PC-9 (cell line): Measurements from ENCODE around the gene RACK1. TPM values are rescaled to one million over a fixed set of nuclear protein-coding genes. Genes with fewer than 3 reads are reported as not detected.

Experiments
- BruUV-seq: library from RNA; stranded (reverse); fragments of 400-500 nt; replicated peaks from 2 replicates; lab custom pipeline; 2021; lab: Mats Ljungman, UMichigan
- CTCF ChIA-PET: fragments of 300-600 bp; sonication (Branson Sonifier 250); formaldehyde crosslinking; loops from one replicate; lab custom pipeline; 2022; ENCODE audit warnings: antibody characterized with exemption; lab: Charles Lee
- POLR2A ChIA-PET: fragments of 300-600 bp; sonication (Branson Sonifier 250); formaldehyde crosslinking; loops from one replicate; lab custom pipeline; 2022; ENCODE audit warnings: antibody characterized with exemption; ENCODE audit not compliant: unreplicated experiment; lab: Charles Lee
- DNase-seq, 2 experiments: peaks; one replicate each; pipeline versions ENCODE4 v3.0.0 to v3.0.0-alpha.2; 2015 to 2022; ENCODE audit warnings: mixed read lengths in 1 of 2
- H2AFZ ChIP-seq: fragments of 200-600 bp; sonication (generic); 2 replicates; pipeline ENCODE4 v1.8.1; 2017; ENCODE audit warnings: antibody characterized with exemption
- H3F3A ChIP-seq: fragments of 200-600 bp; sonication (generic); 2 replicates; pipeline ENCODE4 v1.8.1; 2017; ENCODE audit warnings: antibody characterized with exemption, mild to moderate bottlenecking, low read depth; ENCODE audit not compliant: insufficient read depth
- H3K27ac ChIP-seq: fragments of 200-600 bp; sonication (generic); 2 replicates; pipeline ENCODE4 v1.6.1; 2016; ENCODE audit warnings: mixed run types
- H3K27me3 ChIP-seq: fragments of 200-600 bp; sonication (generic); 2 replicates; pipeline ENCODE4 v1.6.1; 2016; ENCODE audit warnings: low read depth, mixed run types; ENCODE audit not compliant: insufficient read depth
- H3K36me3 ChIP-seq: fragments of 200-600 bp; sonication (generic); 2 replicates; pipeline ENCODE4 v1.6.1; 2016; ENCODE audit warnings: low read depth, mixed run types
- H3K4me1 ChIP-seq: fragments of 200-600 bp; sonication (generic); replicated peaks from 2 replicates; pipeline ENCODE4 v1.6.1; 2016; ENCODE audit warnings: mixed run types; ENCODE audit not compliant: insufficient read depth
- H3K4me2 ChIP-seq: fragments of 200-600 bp; sonication (generic); 2 replicates; pipeline ENCODE4 v1.6.1; 2017; ENCODE audit warnings: mixed run types
- H3K4me3 ChIP-seq: fragments of 200-600 bp; sonication (generic); 2 replicates; pipeline ENCODE4 v1.6.1; 2016; ENCODE audit warnings: mixed run types
- H3K79me2 ChIP-seq: fragments of 200-600 bp; sonication (generic); 2 replicates; pipeline ENCODE4 v1.6.1; 2017; ENCODE audit warnings: low read depth, mixed run types
- H3K9me2 ChIP-seq: fragments of 200-600 bp; sonication (generic); 2 replicates; pipeline ENCODE4 v1.8.1; 2017; ENCODE audit warnings: mild to moderate bottlenecking; ENCODE audit not compliant: insufficient read depth
- H3K9me3 ChIP-seq: fragments of 200-600 bp; sonication (generic); 2 replicates; pipeline ENCODE4 v1.8.1; 2016; ENCODE audit warnings: low read depth; ENCODE audit not compliant: insufficient read depth
- H4K20me1 ChIP-seq: fragments of 200-600 bp; sonication (generic); 2 replicates; pipeline ENCODE4 v1.8.1; 2017; ENCODE audit not compliant: insufficient read depth
- EZH2 ChIP-seq: fragments of 200-600 bp; sonication (generic); IDR thresholded peaks from 2 replicates; pipeline ENCODE4 v1.8.0; 2017; ENCODE audit warnings: antibody characterized with exemption, low read depth
- intact Hi-C: fragments of 100-400 bp; cut with micrococcal nuclease; formaldehyde crosslinking; loops from one replicate; pipeline ENCODE4 v1.10.0; 2022; ENCODE audit not compliant: unreplicated experiment
- total RNA-seq: library from RNA; stranded (reverse); gene quantifications from 2 replicates; pipeline ENCODE4 v1.2.3, GENCODE V29; 2021
- TF ChIP-seq, protein P1 (sequence below): fragments of 200-600 bp; sonication (generic); conservative IDR thresholded peaks from 2 replicates; pipeline ENCODE4 v1.6.1; 2017; ENCODE audit warnings: mixed run types, antibody characterized with exemption, mild to moderate bottlenecking, moderate library complexity

RACK1 gene
- total RNA-seq, 1 experiment from 2014 or later = 2,373 TPM

DNA sequence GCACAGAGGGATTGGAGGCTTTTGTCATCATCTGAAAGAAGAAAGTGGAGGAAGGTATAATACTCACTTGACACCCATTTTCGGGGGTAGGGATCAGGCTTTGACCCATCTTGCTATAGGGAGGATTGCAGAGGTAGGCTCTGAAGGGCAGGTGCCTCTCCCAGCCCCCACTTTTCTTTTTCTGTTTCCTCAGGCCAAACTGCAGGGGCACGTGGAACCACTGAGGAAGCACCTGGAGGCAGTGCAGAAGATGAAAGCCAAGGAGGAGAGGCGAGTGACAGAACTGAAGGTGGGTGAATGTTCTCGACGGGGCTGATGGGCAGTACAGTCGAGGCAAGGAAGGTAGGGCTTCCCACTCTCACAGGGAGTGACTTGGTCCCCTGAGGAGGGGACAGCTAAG is 13.2 kb downstream of the RACK1 start:
- H3K36me3 ChIP-seq = peaks cover 21% of the 10 kb centered on the region
- ChIA-PET CTCF (no interaction called here), POLR2A (no interaction called here)
- DNase-seq = no peak
- intact Hi-C loops = no loop called here
- no peak overlapping the region for H3K27ac ChIP-seq
- H3K79me2 ChIP-seq = peaks cover 25% of the 10 kb centered on the region
- H3K4me2 ChIP-seq = no peak overlapping the region
- BruUV-seq = no TSS peak
- TF ChIP-seq, protein P1, sequence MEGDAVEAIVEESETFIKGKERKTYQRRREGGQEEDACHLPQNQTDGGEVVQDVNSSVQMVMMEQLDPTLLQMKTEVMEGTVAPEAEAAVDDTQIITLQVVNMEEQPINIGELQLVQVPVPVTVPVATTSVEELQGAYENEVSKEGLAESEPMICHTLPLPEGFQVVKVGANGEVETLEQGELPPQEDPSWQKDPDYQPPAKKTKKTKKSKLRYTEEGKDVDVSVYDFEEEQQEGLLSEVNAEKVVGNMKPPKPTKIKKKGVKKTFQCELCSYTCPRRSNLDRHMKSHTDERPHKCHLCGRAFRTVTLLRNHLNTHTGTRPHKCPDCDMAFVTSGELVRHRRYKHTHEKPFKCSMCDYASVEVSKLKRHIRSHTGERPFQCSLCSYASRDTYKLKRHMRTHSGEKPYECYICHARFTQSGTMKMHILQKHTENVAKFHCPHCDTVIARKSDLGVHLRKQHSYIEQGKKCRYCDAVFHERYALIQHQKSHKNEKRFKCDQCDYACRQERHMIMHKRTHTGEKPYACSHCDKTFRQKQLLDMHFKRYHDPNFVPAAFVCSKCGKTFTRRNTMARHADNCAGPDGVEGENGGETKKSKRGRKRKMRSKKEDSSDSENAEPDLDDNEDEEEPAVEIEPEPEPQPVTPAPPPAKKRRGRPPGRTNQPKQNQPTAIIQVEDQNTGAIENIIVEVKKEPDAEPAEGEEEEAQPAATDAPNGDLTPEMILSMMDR = no peak
- no peak for TF ChIP-seq EZH2
- no peak overlapping the region for H3K4me3 ChIP-seq
- H3K27me3 ChIP-seq = no peaks in the 10 kb centered on the region
- no peaks in the 10 kb centered on the region for H3K9me3 ChIP-seq
- H4K20me1 ChIP-seq = peaks cover 6% of the 10 kb centered on the region; the same call in 1 of the 2 replicates
- H2AFZ ChIP-seq = no peak overlapping the region
- no peaks in the 10 kb centered on the region for H3K9me2 ChIP-seq
- H3F3A ChIP-seq = peaks cover 38% of the 10 kb centered on the region
- H3K4me1 ChIP-seq = 0 out of 2 replicates have a peak, but pooled peaks cover 1% of the 10 kb centered on the region

DNA sequence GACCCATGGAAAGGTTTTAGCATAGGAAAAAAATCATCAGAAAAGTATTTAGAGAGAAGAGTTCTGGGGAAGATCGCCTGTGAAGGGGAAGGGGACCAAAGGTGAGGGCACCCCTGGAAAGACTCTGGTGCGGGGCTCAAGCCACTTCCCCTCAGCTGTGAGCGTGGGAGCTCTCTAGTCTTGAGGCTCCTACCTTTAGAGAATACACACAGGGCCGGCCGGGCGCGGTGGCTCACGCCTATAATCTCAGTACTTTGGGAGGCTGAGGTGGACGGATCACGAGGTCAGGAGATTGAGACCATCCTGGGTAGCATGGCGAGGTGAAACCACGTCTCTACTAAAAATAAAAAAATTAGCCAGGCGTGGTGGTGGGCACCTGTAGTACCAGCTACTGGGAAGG is 13.7 kb downstream of the RACK1 start:
- H3K4me2 ChIP-seq = no peak overlapping the region
- no peaks in the 10 kb centered on the region for H3K9me2 ChIP-seq
- H3K36me3 ChIP-seq = peaks cover 20% of the 10 kb centered on the region
- peaks cover 30% of the 10 kb centered on the region for H3K79me2 ChIP-seq
- H4K20me1 ChIP-seq = peaks cover 3% of the 10 kb centered on the region; the same call in 1 of the 2 replicates
- CTCF ChIA-PET = no interaction called here
- POLR2A ChIA-PET = no interaction called here
- intact Hi-C loops = loop anchor here (10.0 kb wide), 1 partner anchor 425 kb away; the partner anchor contains the start of gene MGAT1
- no peak overlapping the region for H2AFZ ChIP-seq
- no peaks in the 10 kb centered on the region for H3K9me3 ChIP-seq
- no peak overlapping the region for H3K27ac ChIP-seq
- H3F3A ChIP-seq = peaks cover 35% of the 10 kb centered on the region
- BruUV-seq = no TSS peak
- DNase-seq = no peak
- no peaks in the 10 kb centered on the region for H3K27me3 ChIP-seq
- H3K4me1 ChIP-seq = 0 out of 2 replicates have a peak, but pooled peaks cover 7% of the 10 kb centered on the region
- no peak overlapping the region for H3K4me3 ChIP-seq
- TF ChIP-seq EZH2 = no peak
- TF ChIP-seq, protein P1 = no peak

DNA sequence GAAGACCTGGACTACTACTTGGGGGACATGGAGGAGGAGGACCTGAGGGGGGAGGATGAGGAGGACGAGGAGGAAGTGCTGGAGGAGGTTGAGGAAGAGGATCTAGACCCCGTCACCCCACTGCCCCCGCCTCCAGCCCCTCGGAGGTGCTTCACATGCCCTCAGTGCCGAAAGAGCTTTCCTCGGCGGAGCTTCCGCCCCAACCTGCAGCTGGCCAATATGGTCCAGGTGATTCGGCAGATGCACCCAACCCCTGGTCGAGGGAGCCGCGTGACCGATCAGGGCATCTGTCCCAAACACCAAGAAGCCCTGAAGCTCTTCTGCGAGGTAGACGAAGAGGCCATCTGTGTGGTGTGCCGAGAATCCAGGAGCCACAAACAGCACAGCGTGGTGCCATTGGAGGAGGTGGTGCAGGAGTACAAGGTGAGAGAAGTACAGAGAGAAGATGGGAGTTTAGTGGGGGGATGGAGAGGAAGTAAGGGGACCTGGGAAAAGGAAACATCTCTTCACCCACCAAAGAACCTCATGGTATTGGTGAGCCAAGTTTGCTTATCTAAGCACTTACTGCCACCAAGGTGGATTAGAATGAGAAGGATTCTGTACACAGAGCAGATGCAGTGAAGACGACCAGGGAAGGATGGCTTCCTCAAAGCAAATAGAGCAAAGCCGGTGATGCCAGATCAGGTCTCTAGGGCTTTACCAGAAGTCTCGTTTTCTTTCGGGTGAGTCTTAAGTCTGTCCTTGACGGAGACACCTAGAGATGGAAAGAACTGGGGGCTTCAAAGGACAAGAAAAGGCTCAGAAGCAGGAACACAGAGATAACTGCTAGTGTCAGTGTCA is 19.1 kb downstream of the RACK1 start:
- intact Hi-C loops = loop anchor here (10.0 kb wide), 1 partner anchor 420 kb away; the partner anchor contains the start of gene MGAT1
- no peak overlapping the region for H3K27ac ChIP-seq
- H3K4me1 ChIP-seq = peaks cover 15% of the 10 kb centered on the region; the same call in 1 of the 2 replicates
- POLR2A ChIA-PET = no interaction called here
- H2AFZ ChIP-seq = no peak overlapping the region
- no peak for DNase-seq
- H3F3A ChIP-seq = peaks cover 40% of the 10 kb centered on the region
- no peaks in the 10 kb centered on the region for H3K9me3 ChIP-seq
- no peaks in the 10 kb centered on the region for H3K27me3 ChIP-seq
- 0 out of 2 replicates have a peak, but pooled peaks cover 3% of the 10 kb centered on the region for H4K20me1 ChIP-seq
- CTCF ChIA-PET = no interaction called here
- H3K9me2 ChIP-seq = no peaks in the 10 kb centered on the region
- H3K4me3 ChIP-seq = peak overlapping the region; percentile 68
- peaks cover 20% of the 10 kb centered on the region for H3K36me3 ChIP-seq
- TF ChIP-seq, protein P1 = no peak
- TF ChIP-seq EZH2 = no peak
- peak overlapping the region; percentile 91 for H3K4me2 ChIP-seq
- BruUV-seq = TSS peak; percentile 29
- H3K79me2 ChIP-seq = peaks cover 44% of the 10 kb centered on the region
